Measurements from ENCODE around the gene ENPP6.

ENPP6 gene

GRCh38 chr4:184136525-184136924, 81.1 kb downstream of the ENPP6 start:
- Histone ChIP-seq H3K4me3 (ENCODE audit: low read depth, low read length, poor library complexity, severe bottlenecking) (no peak overlapping the region), H3K27me3 (ENCODE audit: insufficient read depth, low read length) (no peaks in the 10 kb centered on the region), H3K4me1 (ENCODE audit: insufficient read depth, low read length, severe bottlenecking) (no peaks in the 10 kb centered on the region), H3K27ac (ENCODE audit: low read depth, low read length, poor library complexity, severe bottlenecking) (no peak overlapping the region), H3K9me3 (ENCODE audit: low read length) (peaks cover 6% of the 10 kb centered on the region; the same call in 1 of the 2 replicates), H3F3A (ENCODE audit: insufficient read depth, low read length) (no peaks in the 10 kb centered on the region), H3K79me2 (ENCODE audit: insufficient read depth, low read length) (no peaks in the 10 kb centered on the region), H4K20me1 (ENCODE audit: insufficient read depth, low read length) (no peaks in the 10 kb centered on the region), H3K9me2 (ENCODE audit: low read depth, low read length) (no peaks in the 10 kb centered on the region; the same call in 1 of the 2 replicates), H3K9ac (ENCODE audit: low read length) (no peak overlapping the region), H3K4me2 (ENCODE audit: low read length) (no peak overlapping the region), H2AFZ (ENCODE audit: low read length) (no peak overlapping the region), H3K36me3 (ENCODE audit: insufficient read depth, low read length) (no peaks in the 10 kb centered on the region)
- TF ChIP-seq EZH2 (IDR thresholded peaks at IDR 0.05; ENCODE audit: borderline replicate concordance, low read length): no peak
- TF ChIP-seq CTCF (IDR thresholded peaks at IDR 0.05; ENCODE audit: low read length): no peak

- no peaks in the 10 kb centered on the region for H3K4me1 ChIP-seq (ENCODE audit: insufficient read depth, low read length, severe bottlenecking)
- no peaks in the 10 kb centered on the region for H3F3A ChIP-seq (ENCODE audit: insufficient read depth, low read length)
- no peak overlapping the region for H3K9ac ChIP-seq (ENCODE audit: low read length)
- no peak overlapping the region for H3K27ac ChIP-seq (ENCODE audit: low read depth, low read length, poor library complexity, severe bottlenecking)
- H4K20me1 ChIP-seq (ENCODE audit: insufficient read depth, low read length): no peaks in the 10 kb centered on the region
- H3K9me2 ChIP-seq (ENCODE audit: low read depth, low read length): no peaks in the 10 kb centered on the region
- H2AFZ ChIP-seq (ENCODE audit: low read length): no peak overlapping the region
- TF ChIP-seq EZH2 (IDR thresholded peaks at IDR 0.05; ENCODE audit: borderline replicate concordance, low read length): no peak
- no peak for TF ChIP-seq CTCF (IDR thresholded peaks at IDR 0.05; ENCODE audit: low read length)
- no peaks in the 10 kb centered on the region for H3K27me3 ChIP-seq (ENCODE audit: insufficient read depth, low read length)
- H3K79me2 ChIP-seq (ENCODE audit: insufficient read depth, low read length): no peaks in the 10 kb centered on the region
- no peaks in the 10 kb centered on the region for H3K9me3 ChIP-seq (ENCODE audit: low read length)
- H3K4me3 ChIP-seq (ENCODE audit: low read depth, low read length, poor library complexity, severe bottlenecking): no peak overlapping the region
- H3K4me2 ChIP-seq (ENCODE audit: low read length): no peak overlapping the region
- H3K36me3 ChIP-seq (ENCODE audit: insufficient read depth, low read length): no peaks in the 10 kb centered on the region
These were observed 90.9 kb downstream of the ENPP6 start for GRCh38 chr4:184126800-184127199.

GRCh38 chr4:184122631-184123408, 94.9 kb downstream of the ENPP6 start:
- Histone ChIP-seq H2AFZ (ENCODE audit: low read length) (no peak overlapping the region), H3K79me2 (ENCODE audit: insufficient read depth, low read length) (no peaks in the 10 kb centered on the region), H3F3A (ENCODE audit: insufficient read depth, low read length) (no peaks in the 10 kb centered on the region), H3K27me3 (ENCODE audit: insufficient read depth, low read length) (no peaks in the 10 kb centered on the region), H3K9me3 (ENCODE audit: low read length) (no peaks in the 10 kb centered on the region), H4K20me1 (ENCODE audit: insufficient read depth, low read length) (no peaks in the 10 kb centered on the region), H3K36me3 (ENCODE audit: insufficient read depth, low read length) (no peaks in the 10 kb centered on the region), H3K4me2 (ENCODE audit: low read length) (no peak overlapping the region), H3K27ac (ENCODE audit: low read depth, low read length, poor library complexity, severe bottlenecking) (no peak overlapping the region), H3K4me3 (ENCODE audit: low read depth, low read length, poor library complexity, severe bottlenecking) (no peak overlapping the region), H3K9me2 (ENCODE audit: low read depth, low read length) (no peaks in the 10 kb centered on the region), H3K4me1 (ENCODE audit: insufficient read depth, low read length, severe bottlenecking) (no peaks in the 10 kb centered on the region), H3K9ac (ENCODE audit: low read length) (no peak overlapping the region)
- TF ChIP-seq EZH2 (IDR thresholded peaks at IDR 0.05; ENCODE audit: borderline replicate concordance, low read length): no peak
- no peak for TF ChIP-seq CTCF (IDR thresholded peaks at IDR 0.05; ENCODE audit: low read length)
